ENCODE results near the gene EHD4.

GRCh38 chr15:41849204-41849603 lies 123.2 kb downstream of the EHD4 start:
- no peak for TF ChIP-seq EP300 (IDR thresholded peaks at IDR 0.05)
- TF ChIP-seq, protein P1, sequence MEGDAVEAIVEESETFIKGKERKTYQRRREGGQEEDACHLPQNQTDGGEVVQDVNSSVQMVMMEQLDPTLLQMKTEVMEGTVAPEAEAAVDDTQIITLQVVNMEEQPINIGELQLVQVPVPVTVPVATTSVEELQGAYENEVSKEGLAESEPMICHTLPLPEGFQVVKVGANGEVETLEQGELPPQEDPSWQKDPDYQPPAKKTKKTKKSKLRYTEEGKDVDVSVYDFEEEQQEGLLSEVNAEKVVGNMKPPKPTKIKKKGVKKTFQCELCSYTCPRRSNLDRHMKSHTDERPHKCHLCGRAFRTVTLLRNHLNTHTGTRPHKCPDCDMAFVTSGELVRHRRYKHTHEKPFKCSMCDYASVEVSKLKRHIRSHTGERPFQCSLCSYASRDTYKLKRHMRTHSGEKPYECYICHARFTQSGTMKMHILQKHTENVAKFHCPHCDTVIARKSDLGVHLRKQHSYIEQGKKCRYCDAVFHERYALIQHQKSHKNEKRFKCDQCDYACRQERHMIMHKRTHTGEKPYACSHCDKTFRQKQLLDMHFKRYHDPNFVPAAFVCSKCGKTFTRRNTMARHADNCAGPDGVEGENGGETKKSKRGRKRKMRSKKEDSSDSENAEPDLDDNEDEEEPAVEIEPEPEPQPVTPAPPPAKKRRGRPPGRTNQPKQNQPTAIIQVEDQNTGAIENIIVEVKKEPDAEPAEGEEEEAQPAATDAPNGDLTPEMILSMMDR (IDR thresholded peaks at IDR 0.05): no peak
- no peak for TF ChIP-seq POLR2A (IDR thresholded peaks at IDR 0.05)

Data from gastroesophageal sphincter (tissue), 3 donors.